CD4-positive, alpha-beta T cell treated with Interleukin-4 for 4 hours (primary cell): ENCODE data around the gene PCCA.

ENCODE experiments used
- DNase-seq: peaks from one replicate; pipeline ENCODE4 v3.0.0-alpha.2; 2020

The PCCA gene

GRCh38 chr13:100532090-100532766 lies 443.3 kb downstream of the PCCA start:
- no peak for DNase-seq

- DNase-seq = no peak
Observed at GRCh38 chr13:100532836-100533435, 444.0 kb downstream of the PCCA start.

GRCh38 chr13:100533588-100534041 lies 444.7 kb downstream of the PCCA start:
- DNase-seq = no peak

GRCh38 chr13:100534147-100534843 lies 445.4 kb downstream of the PCCA start:
- no peak for DNase-seq

GRCh38 chr13:100534911-100535310 lies 446.0 kb downstream of the PCCA start:
- no peak for DNase-seq

- DNase-seq = no peak
Observed at GRCh38 chr13:100535426-100536135, 446.7 kb downstream of the PCCA start.

GRCh38 chr13:100536643-100537180 lies 447.8 kb downstream of the PCCA start:
- no peak for DNase-seq

GRCh38 chr13:100537486-100537885 lies 448.6 kb downstream of the PCCA start:
- no peak for DNase-seq

GRCh38 chr13:100537951-100538462 lies 449.1 kb downstream of the PCCA start:
- no peak for DNase-seq

GRCh38 chr13:100540621-100541020 lies 451.7 kb downstream of the PCCA start:
- DNase-seq = no peak

GRCh38 chr13:100541897-100542825 lies 453.3 kb downstream of the PCCA start:
- DNase-seq = no peak

GRCh38 chr13:100542826-100543156 lies 453.9 kb downstream of the PCCA start:
- DNase-seq = peak; percentile 41

- DNase-seq = no peak
Observed at GRCh38 chr13:100543872-100544602, 455.1 kb downstream of the PCCA start.

- DNase-seq = no peak
Observed at GRCh38 chr13:100544866-100545683, 456.2 kb downstream of the PCCA start.

- no peak for DNase-seq
Observed at GRCh38 chr13:100545684-100546061, 456.8 kb downstream of the PCCA start.

GRCh38 chr13:100546713-100547405 lies 458.0 kb downstream of the PCCA start:
- no peak for DNase-seq

GRCh38 chr13:100547791-100548201 lies 458.9 kb downstream of the PCCA start:
- no peak for DNase-seq

- no peak for DNase-seq
Observed at GRCh38 chr13:100549316-100549715, 460.4 kb downstream of the PCCA start.

- no peak for DNase-seq
Observed at GRCh38 chr13:100552755-100553154, 463.9 kb downstream of the PCCA start.

GRCh38 chr13:100559886-100560285 lies 471.0 kb downstream of the PCCA start:
- DNase-seq = no peak
